ENCODE results near the gene PKLR. TPM values are rescaled to one million over a fixed set of nuclear protein-coding genes. Genes with fewer than 3 reads are reported as not detected.
"Not testable (repeated sequence)": the region's sequence is repeated elsewhere in the genome, so short reads cannot be mapped to it uniquely, and the experiment has no call there.

The PKLR gene
- total and polyA plus RNA-seq, 2 donors (not counting 3 experiments of a cell fraction or from before 2014, with no cell fraction given) = not detected

DNA sequence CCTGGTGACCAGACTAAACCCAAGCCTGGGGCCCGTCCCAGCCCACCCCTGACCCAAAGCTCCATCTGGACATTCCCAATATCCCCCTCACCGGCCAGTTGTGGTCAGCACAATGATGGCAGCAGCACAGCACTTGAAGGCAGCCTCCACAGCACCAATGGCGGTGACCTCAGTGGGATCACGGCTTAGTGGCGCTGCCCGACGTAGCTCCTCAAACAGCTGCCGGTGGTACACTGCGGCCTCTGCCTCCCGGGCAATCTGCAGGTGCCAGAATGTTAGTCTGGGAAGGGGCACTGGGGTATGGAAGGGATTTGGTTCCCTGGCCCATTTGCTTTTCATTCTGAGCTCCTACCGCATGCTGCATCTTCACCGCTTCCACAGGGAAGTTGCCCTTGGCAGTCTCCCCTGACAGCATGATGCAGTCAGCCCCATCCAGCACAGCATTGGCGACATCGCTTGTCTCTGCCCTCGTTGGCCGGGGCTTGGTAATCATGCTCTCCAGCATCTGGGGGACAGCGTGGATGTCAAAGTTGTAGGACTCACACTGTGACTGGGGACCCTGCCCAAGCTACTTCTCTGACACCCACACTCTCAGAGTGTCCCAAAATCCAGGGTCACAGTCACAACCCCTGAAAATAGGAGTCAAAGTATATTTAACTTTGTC lies 8.0 kb downstream of the PKLR start:
- H3K4me2 ChIP-seq (ENCODE audit: insufficient read depth, low read length) = no peak overlapping the region
- ChIA-PET CTCF (interaction anchor here (2.7 kb wide), 1 partner anchor 16 kb away, joined by 10 read pairs; no protein-coding TSS in a partner anchor), POLR2A (no interaction called here)
- no peak overlapping the region for H2AFZ ChIP-seq (ENCODE audit: low read depth, low read length)
- DNase-seq (ENCODE audit: low read depth, low spot score) = no peak
- dilution Hi-C loops (cut with MboI; ENCODE audit: extremely low pct_ligation_motif_present, low sequenced_read_pairs) = no loop called here
- no peak for FAIRE-seq
- no peaks in the 10 kb centered on the region for H4K20me1 ChIP-seq (replicated peaks; ENCODE audit: control insufficient read depth, extremely low read depth, insufficient read depth, low read length)
- H3K27me3 ChIP-seq (ENCODE audit: control insufficient read depth in 2 of 2, insufficient read depth in 2 of 2, low read length in 2 of 2) = peaks cover 37 to 40% of the 10 kb centered on the region in 2 experiments
- H3K4me3 ChIP-seq (replicated peaks in 1 of 3; ENCODE audit: insufficient read depth in 1 of 3, low read depth in 1 of 3, low read length in 3 of 3) = no peak overlapping the region
- no TSS peak for BruUV-seq (replicated peaks)
- no peaks in the 10 kb centered on the region for H3K9me3 ChIP-seq (replicated peaks; ENCODE audit: control insufficient read depth, insufficient read depth, low read length)
- TF ChIP-seq JUN (IDR thresholded peaks at IDR 0.05; ENCODE audit: borderline replicate concordance, insufficient read depth, insufficient read length, low read depth) (no peak), FOS (IDR thresholded peaks at IDR 0.05; ENCODE audit: borderline replicate concordance, insufficient read depth, low read length) (no peak), GATA2 (IDR thresholded peaks at IDR 0.05; ENCODE audit: insufficient read depth, insufficient read length, low read depth, low read length) (no peak), POLR2A (IDR thresholded peaks at IDR 0.05; ENCODE audit: low read depth, low read length) (no peak), MYC (IDR thresholded peaks at IDR 0.05; ENCODE audit: low read depth, low read length) (no peak), POLR2AphosphoS5 (IDR thresholded peaks at IDR 0.05; ENCODE audit: insufficient read depth, low read depth, low read length) (no peak)
- TF ChIP-seq, protein P1, sequence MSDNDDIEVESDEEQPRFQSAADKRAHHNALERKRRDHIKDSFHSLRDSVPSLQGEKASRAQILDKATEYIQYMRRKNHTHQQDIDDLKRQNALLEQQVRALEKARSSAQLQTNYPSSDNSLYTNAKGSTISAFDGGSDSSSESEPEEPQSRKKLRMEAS (IDR thresholded peaks at IDR 0.05; ENCODE audit: insufficient read depth, insufficient read length) = no peak
- no peaks in the 10 kb centered on the region for H3K79me2 ChIP-seq (ENCODE audit: control insufficient read depth, insufficient read depth, low read length)
- no peaks in the 10 kb centered on the region for H3K4me1 ChIP-seq (ENCODE audit: control insufficient read depth, extremely low read depth, insufficient read depth, low read length)
- H3K9ac ChIP-seq (replicated peaks; ENCODE audit: extremely low read depth, insufficient read depth, low read length) = no peak overlapping the region
- no peaks in the 10 kb centered on the region for H3K9me1 ChIP-seq (replicated peaks; ENCODE audit: control insufficient read depth, extremely low read depth, insufficient read depth, low read length)
- intact Hi-C loops (cut with micrococcal nuclease) = no loop called here
- H3K27ac ChIP-seq (ENCODE audit: insufficient read depth, low read depth, low read length) = no peak overlapping the region
- H3K36me3 ChIP-seq (ENCODE audit: control insufficient read depth in 2 of 2, extremely low read depth in 1 of 2, insufficient read depth in 2 of 2, low read length in 2 of 2) = no peaks in the 10 kb centered on the region

DNA sequence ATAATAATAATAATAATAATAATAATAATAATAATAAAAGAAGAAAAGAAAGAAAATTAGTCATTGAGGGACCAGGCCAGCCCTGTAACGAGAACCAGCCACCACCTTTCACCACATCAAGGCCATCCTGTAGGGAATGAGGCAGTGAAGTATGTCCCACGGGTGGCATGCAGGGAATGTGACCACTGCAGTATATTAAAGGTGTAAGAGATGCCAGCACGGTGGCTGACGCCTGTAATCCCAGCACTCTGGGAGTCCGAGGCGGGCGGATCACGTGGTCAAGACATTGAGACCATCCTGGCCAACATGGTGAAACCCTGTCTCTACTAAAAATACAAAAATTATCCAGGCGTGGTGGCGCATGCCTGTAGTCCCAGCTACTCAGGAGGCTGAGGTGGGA lies 10.2 kb downstream of the PKLR start:
- dilution Hi-C loops (cut with MboI; ENCODE audit: extremely low pct_ligation_motif_present, low sequenced_read_pairs); POLR2A ChIA-PET; H3K9ac ChIP-seq (replicated peaks; ENCODE audit: extremely low read depth, insufficient read depth, low read length); H3K9me3 ChIP-seq (replicated peaks; ENCODE audit: control insufficient read depth, insufficient read depth, low read length); H3K4me3 ChIP-seq (replicated peaks in 1 of 3; ENCODE audit: insufficient read depth in 1 of 3, low read depth in 1 of 3, low read length in 3 of 3); H3K4me1 ChIP-seq (ENCODE audit: control insufficient read depth, extremely low read depth, insufficient read depth, low read length); BruUV-seq (replicated peaks); H4K20me1 ChIP-seq (replicated peaks; ENCODE audit: control insufficient read depth, extremely low read depth, insufficient read depth, low read length); H3K9me1 ChIP-seq (replicated peaks; ENCODE audit: control insufficient read depth, extremely low read depth, insufficient read depth, low read length); H3K27ac ChIP-seq (ENCODE audit: insufficient read depth, low read depth, low read length); H3K4me2 ChIP-seq (ENCODE audit: insufficient read depth, low read length); H3K36me3 ChIP-seq (ENCODE audit: control insufficient read depth in 2 of 2, extremely low read depth in 1 of 2, insufficient read depth in 2 of 2, low read length in 2 of 2); H2AFZ ChIP-seq (ENCODE audit: low read depth, low read length); intact Hi-C loops (cut with micrococcal nuclease); DNase-seq (ENCODE audit: low read depth, low spot score); FAIRE-seq; H3K79me2 ChIP-seq (ENCODE audit: control insufficient read depth, insufficient read depth, low read length): not testable (repeated sequence)
- CTCF ChIA-PET = interaction anchor here (1.3 to 2.7 kb wide), 2 partner anchors 14 to 21 kb away, joined by 3 to 10 read pairs; no protein-coding TSS in a partner anchor
- peaks cover 29 to 30% of the 10 kb centered on the region in 2 experiments for H3K27me3 ChIP-seq (ENCODE audit: control insufficient read depth in 2 of 2, insufficient read depth in 2 of 2, low read length in 2 of 2)
